GM12878 (cell line): ENCODE results near the gene GAB1. TPM values are rescaled to one million over a fixed set of nuclear protein-coding genes. Genes with fewer than 3 reads are reported as not detected.

ENCODE experiments used
- ATAC-seq: fragments of 200-7000 bp; cut with Tn5 transposase; 3 replicates; pipeline ENCODE4 v1.9.1; 2020; ENCODE audit warnings: mild to moderate bottlenecking, moderate library complexity
- BruUV-seq: library from RNA; stranded (reverse); fragments of 400-500 nt; replicated peaks from 2 replicates; lab custom pipeline; 2021; lab: Mats Ljungman, UMichigan
- CTCF ChIA-PET: fragments of 300-600 bp; sonication (Branson Sonifier 250); formaldehyde crosslinking; extraction: SDS; loops from one replicate; lab custom pipeline; 2021; ENCODE audit warnings: inconsistent platforms; lab: Yijun Ruan, JAX
- POLR2A ChIA-PET: fragments of 350-600 bp; formaldehyde crosslinking; extraction: SDS; loops from one replicate; lab custom pipeline; 2021; ENCODE audit warnings: inconsistent platforms; lab: Charles Lee
- RAD21 ChIA-PET: fragments of 300-600 bp; sonication (Branson Sonifier 250); formaldehyde crosslinking; loops from one replicate; lab custom pipeline; 2023; ENCODE audit warnings: antibody characterized with exemption; ENCODE audit not compliant: unreplicated experiment; lab: Charles Lee
- SMC1A ChIA-PET: fragments of 300-600 bp; sonication (Branson Sonifier 250); formaldehyde crosslinking; loops from one replicate; lab custom pipeline; 2023; ENCODE audit not compliant: unreplicated experiment, uncharacterized antibody; lab: Charles Lee
- DNase-seq: peaks from one replicate; pipeline ENCODE4 v3.0.0-alpha.2; 2011; ENCODE audit warnings: low read depth, low spot score
- FAIRE-seq: peaks from 3 replicates; lab custom pipeline; 2011; peaks lifted over from hg19 to GRCh38; lab: Jason Lieb, UNC
- H2AFZ ChIP-seq: 2 replicates; pipeline ENCODE4 v1.6.0; 2011; ENCODE audit warnings: low read depth, low read length, control low read depth; ENCODE audit not compliant: control insufficient read depth
- H3K27ac ChIP-seq: 2 replicates; pipeline ENCODE4 v1.5.1; 2011; ENCODE audit warnings: control low read depth; ENCODE audit not compliant: control insufficient read depth, insufficient read depth
- H3K27me3 ChIP-seq, 2 experiments: replicated peaks in 1 of 2; 2 replicates each; pipeline versions ENCODE4 v1.6.0 to v1.6.1; 2011; ENCODE audit warnings: low read length in 1 of 2; ENCODE audit not compliant: control insufficient read depth in 2 of 2, insufficient read depth in 2 of 2
- H3K36me3 ChIP-seq, 2 experiments: 2 replicates each; pipeline ENCODE4 v1.5.1; 2011; ENCODE audit warnings: low read length in 1 of 2; ENCODE audit not compliant: control insufficient read depth in 2 of 2, insufficient read depth in 2 of 2
- H3K4me1 ChIP-seq: 2 replicates; pipeline ENCODE4 v1.6.1; 2011; ENCODE audit warnings: mild to moderate bottlenecking, low read length, moderate library complexity, mixed read lengths; ENCODE audit not compliant: control insufficient read depth, insufficient read depth
- H3K4me2 ChIP-seq: 2 replicates; pipeline ENCODE4 v1.6.0; 2011; ENCODE audit warnings: control low read depth; ENCODE audit not compliant: control insufficient read depth, insufficient read depth
- H3K4me3 ChIP-seq: fragments of 200-600 bp; sonication (generic); 2 replicates; pipeline ENCODE4 v1.5.1; 2016
- H3K79me2 ChIP-seq: 2 replicates; pipeline ENCODE4 v1.6.0; 2011; ENCODE audit warnings: low read length; ENCODE audit not compliant: control insufficient read depth, insufficient read depth
- H3K9ac ChIP-seq: 2 replicates; pipeline ENCODE4 v1.8.0; 2011; ENCODE audit warnings: low read length, control low read depth, mixed read lengths; ENCODE audit not compliant: control insufficient read depth, insufficient read depth
- H3K9me3 ChIP-seq: replicated peaks from 3 replicates; pipeline ENCODE4 v1.5.1; 2011; ENCODE audit warnings: mild to moderate bottlenecking, low read length; ENCODE audit not compliant: control insufficient read depth, insufficient read depth
- H4K20me1 ChIP-seq: 2 replicates; pipeline ENCODE4 v1.6.0; 2011; ENCODE audit not compliant: control insufficient read depth, insufficient read depth
- CREM ChIP-seq: IDR thresholded peaks from 2 replicates; pipeline ENCODE4 v1.6.1; 2014; ENCODE audit warnings: antibody characterized with exemption, low read depth
- NR2C1 ChIP-seq: fragments of 450-650 bp; IDR thresholded peaks from 2 replicates; pipeline ENCODE4 v1.6.1; 2017; ENCODE audit warnings: antibody characterized with exemption, mild to moderate bottlenecking, moderate library complexity
- ZBED1 ChIP-seq: IDR thresholded peaks from 2 replicates; pipeline ENCODE4 v1.6.1; 2016; ENCODE audit warnings: borderline replicate concordance
- ZNF217 ChIP-seq: fragments of 450-650 bp; IDR thresholded peaks from 2 replicates; pipeline ENCODE4 v1.6.1; 2017; ENCODE audit warnings: antibody characterized with exemption, mild to moderate bottlenecking
- ZNF384 ChIP-seq: IDR thresholded peaks from 2 replicates; pipeline ENCODE4 v1.6.1; 2012; ENCODE audit warnings: low read depth, mild to moderate bottlenecking, low read length, improper control_type of control experiment, borderline replicate concordance
- WGBS: methylation state at CpG from one replicate; pipeline ENCODE4 v1.1.6; 2016; ENCODE audit warnings: low lambda C conversion rate; ENCODE audit not compliant: insufficient replicate concordance, insufficient coverage; ENCODE audit errors: missing lambda C conversion rate; 5-methylcytosine and 5-hydroxymethylcytosine counted together
- in situ Hi-C: fragments of 300-500 bp; cut with MboI; formaldehyde crosslinking; loops from 9 replicates; pipeline ENCODE4 v1.14.3; 2018; ENCODE audit warnings: mixed read lengths
- intact Hi-C: fragments of 100-400 bp; cut with micrococcal nuclease; formaldehyde crosslinking; loops from one replicate; pipeline ENCODE4 v1.14.2; 2022; ENCODE audit not compliant: unreplicated experiment
- polyA plus RNA-seq, 11 experiments: library from polyadenylated mRNA; depleted of rRNA in 4 of 11; unstranded in 6 of 11; stranded (reverse) in 5 of 11; fragments of >200 nt; fragmentation: Nextera tagmentation in 4 of 11; fragmentation: Illumina TruSeq in 1 of 11; extraction: Ambion mirVana in 4 of 11; extraction: Trizol in 1 of 11; gene quantifications; 1 replicate in 1 of 11; 2 replicates in 10 of 11; pipeline versions ENCODE4 v1.2.1 to v1.2.3, GENCODE V29; 2011 to 2016; ENCODE audit warnings: inconsistent platforms in 2 of 11, missing spikeins in 2 of 11, low read depth in 1 of 11
- total RNA-seq, 4 experiments: library from RNA; depleted of rRNA in 3 of 4; stranded (reverse); fragments of >200 nt in 3 of 4; fragmentation: Illumina TruSeq in 1 of 4; extraction: Trizol in 1 of 4; gene quantifications; 2 replicates each; pipeline versions ENCODE4 v1.2.1 to v1.2.3, GENCODE V29; 2013 to 2021
- TF ChIP-seq, protein P1 (sequence below): IDR thresholded peaks from 2 replicates; pipeline ENCODE4 v1.6.1; 2012; ENCODE audit warnings: low read depth, low read length, improper control_type of control experiment
- TF ChIP-seq, protein P2 (sequence below): fragments of 450-650 bp; IDR thresholded peaks from 2 replicates; pipeline ENCODE4 v1.6.1; 2017; ENCODE audit warnings: mild to moderate bottlenecking, low read depth, inconsistent platforms; ENCODE audit not compliant: poor library complexity, severe bottlenecking

The GAB1 gene
- total and polyA plus RNA-seq, 10 of the 15 experiments (the other 5 are each of a cell fraction or from before 2014, with no cell fraction given), result 0.37 to 5.3 (median 3.2) TPM

DNA sequence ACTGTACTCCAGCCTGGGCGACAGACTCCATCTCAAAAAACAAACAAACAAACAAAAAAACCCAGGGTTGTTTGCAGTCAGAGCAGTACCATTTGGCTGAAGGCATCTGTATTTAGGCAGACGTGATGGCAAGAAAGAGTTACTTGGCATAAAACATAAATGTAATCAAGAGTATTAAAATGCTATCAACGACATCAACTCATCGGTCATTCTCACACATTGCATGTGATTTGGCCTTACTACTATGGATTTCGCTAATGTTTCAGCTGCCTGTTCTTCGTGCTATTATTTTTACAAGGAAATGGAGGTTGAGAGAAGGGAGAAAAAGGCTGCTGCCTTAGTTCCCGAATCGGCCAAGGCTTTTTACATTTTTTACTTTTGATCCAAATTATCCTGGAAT is 161.3 kb downstream of the GAB1 start:
- H3K4me1 ChIP-seq, result no peaks in the 10 kb centered on the region
- H3K36me3 ChIP-seq, result no peaks in the 10 kb centered on the region
- H3K79me2 ChIP-seq, result no peaks in the 10 kb centered on the region
- no peak overlapping the region for H3K4me2 ChIP-seq
- ChIA-PET SMC1A (interaction anchor here (1.4 kb wide), 1 partner anchor 22 kb away, joined by 4 read pairs; no protein-coding TSS in a partner anchor), POLR2A (no interaction called here)
- WGBS, result 49% methylated on average over 8 of the region's 8 CpGs
- BruUV-seq, result no TSS peak
- no peak for TF ChIP-seq NR2C1
- TF ChIP-seq CREM, result no peak
- TF ChIP-seq ZNF384, result no peak
- TF ChIP-seq, protein P1, sequence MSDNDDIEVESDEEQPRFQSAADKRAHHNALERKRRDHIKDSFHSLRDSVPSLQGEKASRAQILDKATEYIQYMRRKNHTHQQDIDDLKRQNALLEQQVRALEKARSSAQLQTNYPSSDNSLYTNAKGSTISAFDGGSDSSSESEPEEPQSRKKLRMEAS, result no peak
- TF ChIP-seq ZBED1, result no peak
- no peak for TF ChIP-seq ZNF217
- TF ChIP-seq, protein P2, sequence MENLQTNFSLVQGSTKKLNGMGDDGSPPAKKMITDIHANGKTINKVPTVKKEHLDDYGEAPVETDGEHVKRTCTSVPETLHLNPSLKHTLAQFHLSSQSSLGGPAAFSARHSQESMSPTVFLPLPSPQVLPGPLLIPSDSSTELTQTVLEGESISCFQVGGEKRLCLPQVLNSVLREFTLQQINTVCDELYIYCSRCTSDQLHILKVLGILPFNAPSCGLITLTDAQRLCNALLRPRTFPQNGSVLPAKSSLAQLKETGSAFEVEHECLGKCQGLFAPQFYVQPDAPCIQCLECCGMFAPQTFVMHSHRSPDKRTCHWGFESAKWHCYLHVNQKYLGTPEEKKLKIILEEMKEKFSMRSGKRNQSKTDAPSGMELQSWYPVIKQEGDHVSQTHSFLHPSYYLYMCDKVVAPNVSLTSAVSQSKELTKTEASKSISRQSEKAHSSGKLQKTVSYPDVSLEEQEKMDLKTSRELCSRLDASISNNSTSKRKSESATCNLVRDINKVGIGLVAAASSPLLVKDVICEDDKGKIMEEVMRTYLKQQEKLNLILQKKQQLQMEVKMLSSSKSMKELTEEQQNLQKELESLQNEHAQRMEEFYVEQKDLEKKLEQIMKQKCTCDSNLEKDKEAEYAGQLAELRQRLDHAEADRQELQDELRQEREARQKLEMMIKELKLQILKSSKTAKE, result no peak
- TF ChIP-seq, all 136 proteins: peak for 0
- in situ Hi-C loops, result no loop called here
- Histone ChIP-seq H3K9ac (no peak overlapping the region), H3K4me3 (no peak overlapping the region), H3K27ac (no peak overlapping the region), H3K9me3 (no peaks in the 10 kb centered on the region; the same call in 2 of the 3 replicates), H4K20me1 (no peaks in the 10 kb centered on the region), H2AFZ (no peak overlapping the region), H3K27me3 (no peaks in the 10 kb centered on the region)
- intact Hi-C loops, result no loop called here
- FAIRE-seq (no peak), DNase-seq (no peak), ATAC-seq (no peak)
- ChIA-PET RAD21 (no interaction called here), CTCF (no interaction called here)
